RWPE2 (cell line): ENCODE data around the gene CCDC89.

Experiments
- ATAC-seq: fragments of 200-7000 bp; cut with Tn5 transposase; 3 replicates; pipeline ENCODE4 v1.9.1; 2021; ENCODE audit warnings: low read depth
- DNase-seq: peaks from one replicate; pipeline ENCODE4 v3.0.0-alpha.2; 2020; ENCODE audit warnings: low spot score
- H3K27ac ChIP-seq: fragments of 450-650 bp; 2 replicates; pipeline ENCODE4 v1.5.1; 2017; ENCODE audit warnings: mild to moderate bottlenecking; ENCODE audit not compliant: poor library complexity, severe bottlenecking
- H3K27me3 ChIP-seq: fragments of 250-450 bp; sonication (Bioruptor Pico); 2 replicates; pipeline ENCODE4 v1.5.1; 2021; ENCODE audit warnings: mild to moderate bottlenecking, moderate library complexity; ENCODE audit not compliant: insufficient read depth, poor library complexity, severe bottlenecking
- H3K36me3 ChIP-seq: fragments of 250-450 bp; sonication (Bioruptor Pico); 2 replicates; pipeline ENCODE4 v1.5.1; 2020; ENCODE audit warnings: low read depth, mild to moderate bottlenecking, moderate library complexity
- H3K4me1 ChIP-seq: fragments of 250-450 bp; sonication (Bioruptor Pico); 2 replicates; pipeline ENCODE4 v1.5.1; 2021; ENCODE audit warnings: mild to moderate bottlenecking, moderate library complexity; ENCODE audit not compliant: insufficient read depth, poor library complexity, severe bottlenecking
- H3K4me3 ChIP-seq: fragments of 250-450 bp; sonication (Bioruptor Pico); 2 replicates; pipeline ENCODE4 v1.5.1; 2021; ENCODE audit warnings: mild to moderate bottlenecking, moderate library complexity; ENCODE audit not compliant: severe bottlenecking
- H3K9me3 ChIP-seq: fragments of 250-450 bp; sonication (Bioruptor Pico); 2 replicates; pipeline ENCODE4 v1.5.1; 2021; ENCODE audit warnings: mild to moderate bottlenecking, moderate library complexity; ENCODE audit not compliant: severe bottlenecking
- CTCF ChIP-seq: fragments of 450-650 bp; IDR thresholded peaks from one replicate; pipeline ENCODE4 v1.5.1; 2017; ENCODE audit warnings: mild to moderate bottlenecking, moderate library complexity; ENCODE audit not compliant: poor library complexity, severe bottlenecking

The CCDC89 gene

GRCh38 chr11:85651118-85651517, 34.9 kb downstream of the CCDC89 start:
- Histone ChIP-seq H3K27ac (no peak overlapping the region), H3K4me1 (peaks cover 2% of the 10 kb centered on the region), H3K27me3 (no peaks in the 10 kb centered on the region), H3K36me3 (peaks cover 42% of the 10 kb centered on the region), H3K4me3 (no peak overlapping the region), H3K9me3 (no peaks in the 10 kb centered on the region)
- ATAC-seq (no peak), DNase-seq (no peak)
- no peak for TF ChIP-seq CTCF

GRCh38 chr11:85647604-85648299, 38.2 kb downstream of the CCDC89 start, which contains the start of gene TMEM126A:
Gene TMEM126A, plus strand, starts transcription at chr11:85647967. Its CDS starts 2,289 bp downstream, at chr11:85650256.
- H3K27ac ChIP-seq: peak within 1 kb of the TSS; percentile 39
- peaks cover 15% of the 10 kb centered on the region for H3K36me3 ChIP-seq
- H3K9me3 ChIP-seq: no peaks in the 10 kb centered on the region
- H3K4me3 ChIP-seq: peak within 1 kb of the TSS; percentile 42
- TF ChIP-seq CTCF: no peak
- ATAC-seq (peak; percentile 96), DNase-seq (peak; percentile 79)
- H3K27me3 ChIP-seq: no peaks in the 10 kb centered on the region
- peaks cover 2% of the 10 kb centered on the region for H3K4me1 ChIP-seq

- Histone ChIP-seq H3K36me3 (peaks cover 15% of the 10 kb centered on the region), H3K27ac (peak overlapping the region; percentile 39), H3K9me3 (no peaks in the 10 kb centered on the region), H3K27me3 (no peaks in the 10 kb centered on the region), H3K4me3 (peak overlapping the region; percentile 42), H3K4me1 (peaks cover 2% of the 10 kb centered on the region)
- ATAC-seq: peak; percentile 13; the same call in 2 of the 3 replicates
- no peak for DNase-seq
- TF ChIP-seq CTCF: no peak
Observed at GRCh38 chr11:85647078-85647477, 38.9 kb downstream of the CCDC89 start.

- Histone ChIP-seq H3K27me3 (no peaks in the 10 kb centered on the region), H3K9me3 (no peaks in the 10 kb centered on the region), H3K27ac (no peak overlapping the region), H3K36me3 (no peaks in the 10 kb centered on the region), H3K4me1 (no peaks in the 10 kb centered on the region), H3K4me3 (no peak overlapping the region)
- DNase-seq: no peak
- no peak for TF ChIP-seq CTCF
- no peak for ATAC-seq
Observed at GRCh38 chr11:85643191-85643614, 42.8 kb downstream of the CCDC89 start.

- Histone ChIP-seq H3K4me1 (peaks cover 3% of the 10 kb centered on the region), H3K4me3 (no peak overlapping the region), H3K27me3 (no peaks in the 10 kb centered on the region), H3K36me3 (peaks cover 51% of the 10 kb centered on the region), H3K27ac (no peak overlapping the region), H3K9me3 (no peaks in the 10 kb centered on the region)
- DNase-seq (no peak), ATAC-seq (no peak)
- TF ChIP-seq CTCF: no peak
Observed at GRCh38 chr11:85634747-85635146, 51.2 kb downstream of the CCDC89 start.
